Measurements from ENCODE around the gene LIX1.

The LIX1 gene

DNA sequence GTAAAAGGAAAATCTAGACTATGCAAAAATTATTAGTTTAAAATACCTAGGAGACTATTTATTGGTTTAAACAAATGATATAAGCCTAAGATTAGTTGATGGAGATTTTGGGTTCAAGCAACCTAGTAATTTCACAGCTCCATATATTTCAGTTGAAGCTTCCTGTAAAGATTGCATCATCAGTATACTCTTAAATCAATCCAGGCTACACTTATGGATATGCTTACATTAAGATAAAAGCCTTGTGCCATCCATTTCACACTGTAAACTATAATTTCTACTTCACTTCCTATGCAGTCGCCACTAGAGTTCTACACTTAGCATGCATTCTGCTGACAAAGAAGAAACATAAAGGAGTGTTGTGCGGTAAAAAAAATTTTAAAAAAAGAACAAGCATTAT, 7.3 kb upstream of the LIX1 start:
- no peak overlapping the region for H3K27ac ChIP-seq (ENCODE audit: extremely low read depth, low read depth, low read length)
- no peaks in the 10 kb centered on the region for H3K36me3 ChIP-seq (ENCODE audit: control insufficient read depth in 2 of 2, insufficient read depth in 1 of 2, low read length in 2 of 2)
- no peaks in the 10 kb centered on the region for H3K9me3 ChIP-seq (ENCODE audit: control insufficient read depth, insufficient read depth, low read depth, low read length)
- TF ChIP-seq, protein P1, sequence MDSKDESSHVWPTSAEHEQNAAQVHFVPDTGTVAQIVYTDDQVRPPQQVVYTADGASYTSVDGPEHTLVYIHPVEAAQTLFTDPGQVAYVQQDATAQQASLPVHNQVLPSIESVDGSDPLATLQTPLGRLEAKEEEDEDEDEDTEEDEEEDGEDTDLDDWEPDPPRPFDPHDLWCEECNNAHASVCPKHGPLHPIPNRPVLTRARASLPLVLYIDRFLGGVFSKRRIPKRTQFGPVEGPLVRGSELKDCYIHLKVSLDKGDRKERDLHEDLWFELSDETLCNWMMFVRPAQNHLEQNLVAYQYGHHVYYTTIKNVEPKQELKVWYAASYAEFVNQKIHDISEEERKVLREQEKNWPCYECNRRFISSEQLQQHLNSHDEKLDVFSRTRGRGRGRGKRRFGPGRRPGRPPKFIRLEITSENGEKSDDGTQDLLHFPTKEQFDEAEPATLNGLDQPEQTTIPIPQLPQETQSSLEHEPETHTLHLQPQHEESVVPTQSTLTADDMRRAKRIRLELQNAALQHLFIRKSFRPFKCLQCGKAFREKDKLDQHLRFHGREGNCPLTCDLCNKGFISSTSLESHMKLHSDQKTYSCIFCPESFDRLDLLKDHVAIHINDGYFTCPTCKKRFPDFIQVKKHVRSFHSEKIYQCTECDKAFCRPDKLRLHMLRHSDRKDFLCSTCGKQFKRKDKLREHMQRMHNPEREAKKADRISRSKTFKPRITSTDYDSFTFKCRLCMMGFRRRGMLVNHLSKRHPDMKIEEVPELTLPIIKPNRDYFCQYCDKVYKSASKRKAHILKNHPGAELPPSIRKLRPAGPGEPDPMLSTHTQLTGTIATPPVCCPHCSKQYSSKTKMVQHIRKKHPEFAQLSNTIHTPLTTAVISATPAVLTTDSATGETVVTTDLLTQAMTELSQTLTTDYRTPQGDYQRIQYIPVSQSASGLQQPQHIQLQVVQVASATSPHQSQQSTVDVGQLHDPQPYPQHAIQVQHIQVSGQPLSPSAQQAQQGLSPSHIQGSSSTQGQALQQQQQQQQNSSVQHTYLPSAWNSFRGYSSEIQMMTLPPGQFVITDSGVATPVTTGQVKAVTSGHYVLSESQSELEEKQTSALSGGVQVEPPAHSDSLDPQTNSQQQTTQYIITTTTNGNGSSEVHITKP (tag by site-specific recombination; IDR thresholded peaks at IDR 0.05): 0 out of 2 replicates have a peak, but pooled peaks have one; percentile 35
- TF ChIP-seq FEZF1 (tag by site-specific recombination; IDR thresholded peaks at IDR 0.05): no peak
- ChIA-PET CTCF (interaction anchor here (0.7 to 4.3 kb wide), 7 partner anchors 11 to 378 kb away, joined by 3 to 30 read pairs (median 4); no protein-coding TSS in a partner anchor), POLR2A (no interaction called here)
- H3K4me3 ChIP-seq (ENCODE audit: low read depth, low read length): no peak overlapping the region
- H3K4me1 ChIP-seq (ENCODE audit: control insufficient read depth, insufficient read depth, low read length): peaks cover 5% of the 10 kb centered on the region; the same call in 1 of the 2 replicates

DNA sequence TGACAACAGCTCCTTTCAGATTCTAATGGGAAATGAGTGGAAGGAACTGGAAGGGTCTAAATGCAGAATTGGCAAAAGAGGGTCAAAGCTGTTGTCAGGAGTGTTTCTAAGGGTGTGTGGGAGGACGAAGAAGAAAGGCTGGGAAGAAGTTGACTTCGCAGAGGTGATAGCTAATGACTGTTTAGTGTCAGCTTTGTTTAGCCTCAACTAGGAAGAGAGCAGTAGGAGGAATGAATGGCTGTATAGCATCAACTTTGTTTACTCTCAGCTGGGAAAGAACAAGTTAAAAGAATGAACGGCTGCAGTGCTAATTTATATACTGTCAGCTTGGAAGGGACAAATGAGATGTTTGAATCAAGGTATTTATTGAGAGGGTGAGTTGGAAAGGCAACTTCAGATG, 5.9 kb upstream of the LIX1 start:
- Histone ChIP-seq H3K36me3 (ENCODE audit: control insufficient read depth in 2 of 2, insufficient read depth in 1 of 2, low read length in 2 of 2) (no peaks in the 10 kb centered on the region), H3K27ac (ENCODE audit: extremely low read depth, low read depth, low read length) (no peak overlapping the region), H3K4me1 (ENCODE audit: control insufficient read depth, insufficient read depth, low read length) (peaks cover 5% of the 10 kb centered on the region; the same call in 1 of the 2 replicates), H3K9me3 (ENCODE audit: control insufficient read depth, insufficient read depth, low read depth, low read length) (no peaks in the 10 kb centered on the region), H3K4me3 (ENCODE audit: low read depth, low read length) (no peak overlapping the region)
- TF ChIP-seq ZNF423 (tag by site-specific recombination; IDR thresholded peaks at IDR 0.05): no peak
- no peak for TF ChIP-seq ZNF777 (tag by site-specific recombination; IDR thresholded peaks at IDR 0.05; ENCODE audit: borderline replicate concordance)
- no peak for TF ChIP-seq SP3 (tag by site-specific recombination; IDR thresholded peaks at IDR 0.05)
- TF ChIP-seq, protein P2, sequence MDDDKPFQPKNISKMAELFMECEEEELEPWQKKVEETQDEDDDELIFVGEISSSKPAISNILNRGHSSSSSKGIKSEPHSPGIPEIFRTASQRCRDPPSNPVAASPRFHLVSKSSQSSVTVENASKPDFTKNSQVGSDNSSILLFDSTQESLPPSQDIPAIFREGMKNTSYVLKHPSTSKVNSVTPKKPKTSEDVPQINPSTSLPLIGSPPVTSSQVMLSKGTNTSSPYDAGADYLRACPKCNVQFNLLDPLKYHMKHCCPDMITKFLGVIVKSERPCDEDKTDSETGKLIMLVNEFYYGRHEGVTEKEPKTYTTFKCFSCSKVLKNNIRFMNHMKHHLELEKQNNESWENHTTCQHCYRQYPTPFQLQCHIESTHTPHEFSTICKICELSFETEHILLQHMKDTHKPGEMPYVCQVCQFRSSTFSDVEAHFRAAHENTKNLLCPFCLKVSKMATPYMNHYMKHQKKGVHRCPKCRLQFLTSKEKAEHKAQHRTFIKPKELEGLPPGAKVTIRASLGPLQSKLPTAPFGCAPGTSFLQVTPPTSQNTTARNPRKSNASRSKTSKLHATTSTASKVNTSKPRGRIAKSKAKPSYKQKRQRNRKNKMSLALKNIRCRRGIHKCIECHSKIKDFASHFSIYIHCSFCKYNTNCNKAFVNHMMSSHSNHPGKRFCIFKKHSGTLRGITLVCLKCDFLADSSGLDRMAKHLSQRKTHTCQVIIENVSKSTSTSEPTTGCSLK (tag by site-specific recombination; IDR thresholded peaks at IDR 0.05): no peak
- ChIA-PET CTCF (interaction anchor here (0.9 to 4.3 kb wide), 7 partner anchors 10 to 532 kb away, joined by 3 to 30 read pairs (median 3); no protein-coding TSS in a partner anchor), POLR2A (no interaction called here)

DNA sequence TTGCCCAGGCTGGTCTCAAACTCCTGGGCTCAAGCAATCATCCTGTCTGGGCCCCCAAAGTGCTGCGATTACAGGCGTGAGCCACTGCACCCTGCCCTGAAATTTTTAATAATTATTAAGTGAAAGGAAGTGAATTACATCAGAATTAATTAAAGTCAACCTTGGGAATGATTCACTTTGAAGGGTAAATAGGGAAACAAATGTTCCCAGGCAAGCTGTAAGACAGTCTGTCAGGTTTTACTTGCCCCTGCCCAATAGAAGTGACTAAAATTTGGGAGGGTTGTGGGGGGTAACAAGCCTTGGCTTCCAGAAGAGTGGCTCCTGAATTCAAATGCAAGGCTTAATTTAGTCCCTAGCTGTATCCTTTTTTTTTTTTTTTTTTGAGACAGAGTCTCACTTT, 1.3 kb upstream of the LIX1 start:
- Histone ChIP-seq H3K27ac (ENCODE audit: extremely low read depth, low read depth, low read length) (no peak overlapping the region), H3K4me3 (ENCODE audit: low read depth, low read length) (no peak overlapping the region), H3K4me1 (ENCODE audit: control insufficient read depth, insufficient read depth, low read length) (peaks cover 11% of the 10 kb centered on the region), H3K36me3 (ENCODE audit: control insufficient read depth in 2 of 2, insufficient read depth in 1 of 2, low read length in 2 of 2) (no peaks in the 10 kb centered on the region), H3K9me3 (ENCODE audit: control insufficient read depth, insufficient read depth, low read depth, low read length) (no peaks in the 10 kb centered on the region)
- POLR2A ChIA-PET: no interaction called here
- CTCF ChIA-PET: interaction anchor here (0.6 to 4.4 kb wide), 13 partner anchors 22 to 1076 kb away, joined by 3 to 28 read pairs (median 4); no protein-coding TSS in a partner anchor
- TF ChIP-seq ZNF660 (tag by site-specific recombination; IDR thresholded peaks at IDR 0.05) (no peak), HOXD13 (CRISPR knock-in tag; IDR thresholded peaks at IDR 0.05; ENCODE audit: borderline replicate concordance) (no peak), YY2 (tag by site-specific recombination; IDR thresholded peaks at IDR 0.05) (no peak), KLF1 (tag by site-specific recombination; IDR thresholded peaks at IDR 0.05) (no peak), ZBTB21 (tag by site-specific recombination; IDR thresholded peaks at IDR 0.05) (no peak), ZNF366 (tag by site-specific recombination; conservative IDR thresholded peaks at IDR 0.05) (no peak), SETDB1 (IDR thresholded peaks at IDR 0.05; ENCODE audit: insufficient read length, low read length) (no peak), ZNF138 (tag by site-specific recombination; IDR thresholded peaks at IDR 0.05; ENCODE audit: borderline replicate concordance) (no peak), ZNF341 (tag by site-specific recombination; IDR thresholded peaks at IDR 0.05; ENCODE audit: low read depth) (no peak), ZNF707 (tag by site-specific recombination; IDR thresholded peaks at IDR 0.05) (no peak)
- TF ChIP-seq, protein P3, sequence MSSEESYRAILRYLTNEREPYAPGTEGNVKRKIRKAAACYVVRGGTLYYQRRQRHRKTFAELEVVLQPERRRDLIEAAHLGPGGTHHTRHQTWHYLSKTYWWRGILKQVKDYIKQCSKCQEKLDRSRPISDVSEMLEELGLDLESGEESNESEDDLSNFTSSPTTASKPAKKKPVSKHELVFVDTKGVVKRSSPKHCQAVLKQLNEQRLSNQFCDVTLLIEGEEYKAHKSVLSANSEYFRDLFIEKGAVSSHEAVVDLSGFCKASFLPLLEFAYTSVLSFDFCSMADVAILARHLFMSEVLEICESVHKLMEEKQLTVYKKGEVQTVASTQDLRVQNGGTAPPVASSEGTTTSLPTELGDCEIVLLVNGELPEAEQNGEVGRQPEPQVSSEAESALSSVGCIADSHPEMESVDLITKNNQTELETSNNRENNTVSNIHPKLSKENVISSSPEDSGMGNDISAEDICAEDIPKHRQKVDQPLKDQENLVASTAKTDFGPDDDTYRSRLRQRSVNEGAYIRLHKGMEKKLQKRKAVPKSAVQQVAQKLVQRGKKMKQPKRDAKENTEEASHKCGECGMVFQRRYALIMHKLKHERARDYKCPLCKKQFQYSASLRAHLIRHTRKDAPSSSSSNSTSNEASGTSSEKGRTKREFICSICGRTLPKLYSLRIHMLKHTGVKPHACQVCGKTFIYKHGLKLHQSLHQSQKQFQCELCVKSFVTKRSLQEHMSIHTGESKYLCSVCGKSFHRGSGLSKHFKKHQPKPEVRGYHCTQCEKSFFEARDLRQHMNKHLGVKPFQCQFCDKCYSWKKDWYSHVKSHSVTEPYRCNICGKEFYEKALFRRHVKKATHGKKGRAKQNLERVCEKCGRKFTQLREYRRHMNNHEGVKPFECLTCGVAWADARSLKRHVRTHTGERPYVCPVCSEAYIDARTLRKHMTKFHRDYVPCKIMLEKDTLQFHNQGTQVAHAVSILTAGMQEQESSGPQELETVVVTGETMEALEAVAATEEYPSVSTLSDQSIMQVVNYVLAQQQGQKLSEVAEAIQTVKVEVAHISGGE (tag by site-specific recombination; conservative IDR thresholded peaks at IDR 0.05; ENCODE audit: low read depth): no peak
- TF ChIP-seq, protein P4, sequence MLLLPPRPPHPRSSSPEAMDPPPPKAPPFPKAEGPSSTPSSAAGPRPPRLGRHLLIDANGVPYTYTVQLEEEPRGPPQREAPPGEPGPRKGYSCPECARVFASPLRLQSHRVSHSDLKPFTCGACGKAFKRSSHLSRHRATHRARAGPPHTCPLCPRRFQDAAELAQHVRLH (tag by site-specific recombination; IDR thresholded peaks at IDR 0.05): no peak
- TF ChIP-seq, protein P5, sequence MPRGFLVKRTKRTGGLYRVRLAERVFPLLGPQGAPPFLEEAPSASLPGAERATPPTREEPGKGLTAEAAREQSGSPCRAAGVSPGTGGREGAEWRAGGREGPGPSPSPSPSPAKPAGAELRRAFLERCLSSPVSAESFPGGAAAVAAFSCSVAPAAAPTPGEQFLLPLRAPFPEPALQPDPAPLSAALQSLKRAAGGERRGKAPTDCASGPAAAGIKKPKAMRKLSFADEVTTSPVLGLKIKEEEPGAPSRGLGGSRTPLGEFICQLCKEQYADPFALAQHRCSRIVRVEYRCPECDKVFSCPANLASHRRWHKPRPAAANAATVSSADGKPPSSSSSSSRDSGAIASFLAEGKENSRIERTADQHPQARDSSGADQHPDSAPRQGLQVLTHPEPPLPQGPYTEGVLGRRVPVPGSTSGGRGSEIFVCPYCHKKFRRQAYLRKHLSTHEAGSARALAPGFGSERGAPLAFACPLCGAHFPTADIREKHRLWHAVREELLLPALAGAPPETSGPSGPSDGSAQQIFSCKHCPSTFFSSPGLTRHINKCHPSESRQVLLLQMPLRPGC (tag by site-specific recombination; IDR thresholded peaks at IDR 0.05): no peak
